Upper lobe of left lung (tissue), 4 donors: ENCODE measurements around the gene ACKR3.

Experiments
- CTCF ChIP-seq, 6 experiments: fragments of 450-650 bp in 4 of 6; fragments of 200-600 bp in 2 of 6; sonication (generic) in 2 of 6; IDR thresholded peaks; one replicate each; pipeline ENCODE4 v1.5.1; 2016 to 2019; ENCODE audit warnings: antibody characterized with exemption in 6 of 6
- POLR2AphosphoS5 ChIP-seq, 2 donors: sonication (generic); formaldehyde crosslinking; IDR thresholded peaks; one replicate each; pipeline ENCODE4 v1.5.1; 2017; ENCODE audit warnings: antibody characterized with exemption in 2 of 2

GRCh38 chr2:236585966-236586365, 16.3 kb downstream of the ACKR3 start:
- TF ChIP-seq CTCF (IDR thresholded peaks at IDR 0.05) (no peak), POLR2AphosphoS5 (IDR thresholded peaks at IDR 0.05) (no peak)
